GM21360 (cell line): ENCODE measurements around the gene XKRX.

Experiments used
- ATAC-seq: cut with Tn5 transposase; IDR thresholded peaks from one replicate; pipeline ENCODE4 v1.9.1; 2021; ENCODE audit warnings: mild to moderate bottlenecking, moderate library complexity; ENCODE audit not compliant: unreplicated experiment

The XKRX gene

DNA sequence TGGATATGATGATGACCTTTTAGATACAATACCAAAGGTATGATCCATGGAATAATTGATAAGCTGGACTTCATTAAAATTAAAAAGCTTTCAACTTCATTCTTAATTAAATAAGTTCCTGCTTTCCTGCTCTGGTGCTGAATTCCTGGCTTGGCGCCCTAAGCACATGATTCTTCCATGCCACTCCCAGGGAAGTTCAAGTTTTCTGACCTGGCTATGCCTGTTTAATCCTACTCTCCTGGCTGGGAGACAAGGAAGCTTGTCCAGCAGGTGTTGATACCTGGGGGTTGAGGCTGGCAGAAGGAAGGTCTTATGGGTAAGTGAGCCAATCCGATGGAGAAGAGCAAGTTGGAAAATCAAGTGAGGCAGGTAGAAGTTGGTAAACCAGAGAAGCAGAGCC is 24.3 kb downstream of the XKRX start:
- no peak for ATAC-seq

DNA sequence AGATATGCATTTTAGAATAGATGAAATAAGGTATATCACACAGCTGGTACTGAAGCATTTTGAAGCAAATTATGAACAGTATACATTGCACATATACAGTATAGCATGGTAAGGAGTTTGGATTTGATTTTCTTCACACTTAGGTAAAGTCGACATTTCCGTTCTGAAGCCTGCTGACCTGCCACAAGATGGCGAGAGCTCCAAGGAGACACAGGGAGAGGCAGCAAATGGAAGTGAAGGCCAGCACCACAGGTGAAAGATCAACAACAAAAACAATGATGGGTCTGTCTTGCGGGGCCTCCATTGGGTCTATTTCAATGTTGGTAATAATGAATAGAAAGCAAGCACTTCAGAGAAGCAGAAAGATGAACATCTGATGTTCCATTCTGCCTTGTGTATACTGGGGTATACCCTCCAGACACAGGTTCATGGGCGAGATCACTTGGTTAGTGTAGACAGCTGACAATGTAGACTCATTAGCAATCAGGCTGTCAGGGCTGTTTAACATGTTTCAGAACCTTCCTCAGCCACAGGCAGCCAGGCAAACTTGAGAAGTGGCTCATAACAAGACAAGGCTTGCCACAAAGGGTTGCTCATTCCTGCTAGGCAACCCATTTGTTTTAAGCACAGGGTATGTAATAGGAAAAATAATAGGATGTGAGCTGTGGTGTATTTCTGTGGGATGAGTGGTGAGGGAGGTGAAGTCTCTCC is 33.2 kb downstream of the XKRX start:
- ATAC-seq: no peak

GRCh38 chrX:100883654-100884053 is 45.1 kb downstream of the XKRX start:
- no peak for ATAC-seq

GRCh38 chrX:100880368-100880767 is 48.3 kb downstream of the XKRX start:
- ATAC-seq: no peak

DNA sequence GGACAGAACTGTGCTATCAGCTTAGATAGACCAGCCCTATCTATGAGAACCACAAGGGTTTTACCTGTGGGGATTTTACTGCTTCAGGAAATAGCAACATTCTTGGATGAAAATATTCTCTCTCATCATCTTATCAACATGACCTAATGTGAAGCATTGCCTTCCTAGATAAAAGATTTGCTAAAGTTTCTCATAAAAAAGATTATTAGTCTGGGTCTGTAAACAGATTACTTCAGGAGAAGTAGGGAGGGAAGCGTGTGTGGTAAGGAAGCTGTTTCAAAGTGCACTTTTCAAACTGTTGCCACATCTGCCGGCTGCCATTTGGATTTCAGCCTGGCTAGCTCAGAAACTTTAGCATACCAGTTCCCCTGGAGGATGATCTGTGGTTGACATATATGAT is 54.4 kb downstream of the XKRX start, which contains the start of gene NOX1:
Gene NOX1, minus strand, starts transcription at position 35 of the 400 bp plus-strand sequence. CDS start 220 bp downstream, outside the sequence.
- no peak for ATAC-seq

DNA sequence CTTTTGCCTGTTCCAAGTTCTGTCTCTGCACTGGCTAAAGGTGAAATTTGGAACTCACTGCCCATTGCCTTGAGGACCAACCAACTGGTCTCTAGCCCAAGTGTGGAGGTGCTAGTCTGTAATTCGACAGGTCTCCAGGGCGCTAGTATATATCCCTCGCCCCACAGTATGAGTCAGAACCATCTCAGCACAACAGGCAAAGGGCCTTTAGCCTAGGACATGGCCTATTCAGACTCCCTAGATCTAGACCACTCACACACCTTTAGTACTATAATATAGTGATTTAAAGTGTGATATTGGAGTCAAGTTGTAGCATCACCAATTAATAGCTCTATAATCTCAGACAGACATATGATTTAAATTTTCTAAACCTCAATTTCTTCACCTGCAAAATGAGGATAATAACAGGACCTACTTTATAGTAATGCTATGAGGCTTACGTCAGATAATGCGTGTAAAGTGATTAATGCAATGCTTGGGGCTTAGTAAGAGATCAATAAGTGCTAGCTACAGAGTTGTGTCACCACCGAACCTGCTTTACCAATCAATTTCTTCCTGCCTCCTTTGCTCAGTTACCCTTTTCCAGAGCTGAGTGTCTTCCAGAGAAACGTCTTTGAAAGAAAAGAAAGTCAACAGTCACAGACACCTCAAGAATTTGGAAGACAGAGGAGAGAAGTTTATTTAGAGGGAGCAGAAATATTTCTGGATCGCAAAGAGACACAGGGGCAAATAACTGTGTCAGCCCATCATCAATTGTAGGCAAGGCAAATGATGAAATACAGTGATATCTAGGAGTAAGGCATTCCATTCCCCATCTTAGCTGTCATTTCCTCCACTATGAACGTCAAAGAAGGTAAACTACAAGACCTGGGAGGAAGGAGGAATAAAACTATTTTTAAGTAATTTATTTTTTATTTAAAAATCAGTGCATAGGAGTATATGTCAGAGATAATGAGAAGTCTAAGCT is 56.8 kb downstream of the XKRX start:
- no peak for ATAC-seq

- no peak for ATAC-seq
Observed at GRCh38 chrX:100870527-100870926, 58.2 kb downstream of the XKRX start.

DNA sequence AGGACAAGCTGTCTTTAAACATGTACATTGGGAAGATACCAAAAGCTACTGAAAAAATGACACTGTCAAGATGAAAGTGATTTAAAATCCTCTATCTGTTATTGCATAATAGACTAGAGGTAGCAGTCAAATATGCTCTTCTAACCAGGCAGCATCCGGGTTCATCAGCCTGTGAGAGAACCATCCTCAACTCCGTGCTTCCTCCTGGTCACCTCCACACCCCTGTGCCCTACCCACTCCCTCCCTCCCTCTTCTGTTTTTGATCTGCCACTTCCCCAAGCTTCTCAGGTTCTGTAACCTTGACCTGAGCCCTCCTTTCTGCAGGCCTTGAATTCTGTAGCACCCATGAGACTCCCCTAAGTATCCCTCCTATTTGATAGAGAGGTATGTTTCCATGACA is 60.4 kb downstream of the XKRX start:
- ATAC-seq: no peak

- ATAC-seq: no peak
Observed at GRCh38 chrX:100864657-100865391, 63.9 kb downstream of the XKRX start.
